ENCODE data around the gene RGN. TPM values are rescaled to one million over a fixed set of nuclear protein-coding genes. Genes with fewer than 3 reads are reported as not detected.

RGN gene
- total and polyA plus RNA-seq, 2 donors (not counting 3 experiments of a cell fraction or from before 2014, with no cell fraction given) = 0.58 to 0.73 TPM

DNA sequence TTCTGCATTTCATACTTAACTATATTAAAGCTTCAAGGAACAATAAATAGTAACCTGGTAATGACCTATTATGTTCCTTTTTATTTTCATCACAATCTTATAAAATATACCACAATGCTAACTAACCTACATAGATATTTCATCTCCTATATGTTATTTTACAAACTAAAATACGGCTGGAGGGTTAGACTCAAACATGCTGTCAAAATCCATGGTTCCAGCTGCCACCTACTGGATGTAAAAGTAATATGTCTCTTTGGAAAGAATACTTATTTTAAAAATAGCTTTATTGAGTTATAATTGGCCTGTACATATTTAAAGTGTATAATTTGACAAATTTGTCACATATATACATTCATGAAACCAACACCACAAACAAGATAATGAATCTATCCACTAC lies 15.0 kb downstream of the RGN start:
- H3K4me3 ChIP-seq (replicated peaks in 1 of 3; ENCODE audit: insufficient read depth in 1 of 3, low read depth in 1 of 3, low read length in 3 of 3) = no peak overlapping the region
- TF ChIP-seq EZH2 (IDR thresholded peaks at IDR 0.05; ENCODE audit: borderline replicate concordance, low read depth, low read length, severe bottlenecking) = no peak
- TF ChIP-seq, protein P1, sequence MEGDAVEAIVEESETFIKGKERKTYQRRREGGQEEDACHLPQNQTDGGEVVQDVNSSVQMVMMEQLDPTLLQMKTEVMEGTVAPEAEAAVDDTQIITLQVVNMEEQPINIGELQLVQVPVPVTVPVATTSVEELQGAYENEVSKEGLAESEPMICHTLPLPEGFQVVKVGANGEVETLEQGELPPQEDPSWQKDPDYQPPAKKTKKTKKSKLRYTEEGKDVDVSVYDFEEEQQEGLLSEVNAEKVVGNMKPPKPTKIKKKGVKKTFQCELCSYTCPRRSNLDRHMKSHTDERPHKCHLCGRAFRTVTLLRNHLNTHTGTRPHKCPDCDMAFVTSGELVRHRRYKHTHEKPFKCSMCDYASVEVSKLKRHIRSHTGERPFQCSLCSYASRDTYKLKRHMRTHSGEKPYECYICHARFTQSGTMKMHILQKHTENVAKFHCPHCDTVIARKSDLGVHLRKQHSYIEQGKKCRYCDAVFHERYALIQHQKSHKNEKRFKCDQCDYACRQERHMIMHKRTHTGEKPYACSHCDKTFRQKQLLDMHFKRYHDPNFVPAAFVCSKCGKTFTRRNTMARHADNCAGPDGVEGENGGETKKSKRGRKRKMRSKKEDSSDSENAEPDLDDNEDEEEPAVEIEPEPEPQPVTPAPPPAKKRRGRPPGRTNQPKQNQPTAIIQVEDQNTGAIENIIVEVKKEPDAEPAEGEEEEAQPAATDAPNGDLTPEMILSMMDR (IDR thresholded peaks at IDR 0.05; ENCODE audit: extremely low read depth in 1 of 2, insufficient read depth in 1 of 2, low read depth in 1 of 2, low read length in 2 of 2) = peak in 1 of 2 donors; percentile 7
- DNase-seq (ENCODE audit: low read depth, low spot score) = peak; percentile 26
- no peaks in the 10 kb centered on the region for H3K4me1 ChIP-seq (ENCODE audit: control insufficient read depth, extremely low read depth, insufficient read depth, low read length)
- POLR2A ChIA-PET = no interaction called here
- dilution Hi-C loops (cut with MboI; ENCODE audit: extremely low pct_ligation_motif_present, low sequenced_read_pairs) (no loop called here), intact Hi-C loops (cut with micrococcal nuclease) (loop anchor here (2.0 to 10.0 kb wide), 4 partner anchors 191 to 538 kb away; partner anchors contain the start of gene SLC9A7)
- H2AFZ ChIP-seq (ENCODE audit: low read depth, low read length) = no peak overlapping the region
- H3K9me3 ChIP-seq (replicated peaks; ENCODE audit: control insufficient read depth, insufficient read depth, low read length) = no peaks in the 10 kb centered on the region
- no TSS peak for BruUV-seq (replicated peaks)
- peak; percentile 12 for FAIRE-seq
- H3K27ac ChIP-seq (ENCODE audit: insufficient read depth, low read depth, low read length) = no peak overlapping the region
- H3K79me2 ChIP-seq (ENCODE audit: control insufficient read depth, insufficient read depth, low read length) = no peaks in the 10 kb centered on the region
- H3K9me1 ChIP-seq (replicated peaks; ENCODE audit: control insufficient read depth, extremely low read depth, insufficient read depth, low read length) = no peaks in the 10 kb centered on the region
- H3K27me3 ChIP-seq (ENCODE audit: control insufficient read depth in 2 of 2, insufficient read depth in 2 of 2, low read length in 2 of 2) = no peaks in the 10 kb centered on the region
- CTCF ChIA-PET = interaction anchor here (0.6 to 2.6 kb wide), 30 partner anchors 13 to 712 kb away, joined by 3 to 22 read pairs (median 3); partner anchors contain the start of gene SLC9A7
- no peaks in the 10 kb centered on the region for H4K20me1 ChIP-seq (replicated peaks; ENCODE audit: control insufficient read depth, extremely low read depth, insufficient read depth, low read length)
- H3K36me3 ChIP-seq (ENCODE audit: control insufficient read depth in 2 of 2, extremely low read depth in 1 of 2, insufficient read depth in 2 of 2, low read length in 2 of 2) = no peaks in the 10 kb centered on the region
- H3K9ac ChIP-seq (replicated peaks; ENCODE audit: extremely low read depth, insufficient read depth, low read length) = no peak overlapping the region
- H3K4me2 ChIP-seq (ENCODE audit: insufficient read depth, low read length) = no peak overlapping the region

DNA sequence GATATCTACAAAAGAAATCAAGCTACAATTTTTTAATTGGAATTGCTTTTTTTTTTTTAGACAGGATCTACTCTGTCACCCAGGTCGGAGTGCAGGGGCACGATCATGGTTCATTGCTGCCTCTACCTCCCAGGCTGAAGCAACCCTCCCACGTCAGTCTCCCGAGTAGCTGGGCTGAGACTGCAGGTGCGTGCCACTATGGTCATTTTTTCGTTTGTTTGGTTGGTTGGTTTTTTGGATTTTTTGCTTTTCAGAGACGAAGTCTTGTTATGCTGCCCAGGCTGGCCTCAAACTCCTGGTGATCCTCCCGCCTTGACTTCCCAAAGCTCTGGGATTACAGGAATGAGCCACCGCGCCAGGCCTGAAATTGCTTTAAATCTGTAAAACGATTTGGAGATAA lies 15.6 kb downstream of the RGN start:
- H3K9me3 ChIP-seq (replicated peaks; ENCODE audit: control insufficient read depth, insufficient read depth, low read length) = no peaks in the 10 kb centered on the region
- no peaks in the 10 kb centered on the region for H3K79me2 ChIP-seq (ENCODE audit: control insufficient read depth, insufficient read depth, low read length)
- H3K4me2 ChIP-seq (ENCODE audit: insufficient read depth, low read length) = no peak overlapping the region
- TF ChIP-seq JUN (IDR thresholded peaks at IDR 0.05; ENCODE audit: borderline replicate concordance, insufficient read depth, insufficient read length, low read depth) (no peak), POLR2AphosphoS5 (IDR thresholded peaks at IDR 0.05; ENCODE audit: insufficient read depth, low read depth, low read length) (no peak), GATA2 (IDR thresholded peaks at IDR 0.05; ENCODE audit: insufficient read depth, insufficient read length, low read depth, low read length) (no peak), EZH2 (IDR thresholded peaks at IDR 0.05; ENCODE audit: borderline replicate concordance, low read depth, low read length, severe bottlenecking) (no peak), POLR2A (IDR thresholded peaks at IDR 0.05; ENCODE audit: low read depth, low read length) (no peak), MYC (IDR thresholded peaks at IDR 0.05; ENCODE audit: low read depth, low read length) (no peak), FOS (IDR thresholded peaks at IDR 0.05; ENCODE audit: borderline replicate concordance, insufficient read depth, low read length) (no peak)
- TF ChIP-seq, protein P1 (IDR thresholded peaks at IDR 0.05; ENCODE audit: extremely low read depth in 1 of 2, insufficient read depth in 1 of 2, low read depth in 1 of 2, low read length in 2 of 2) = no peak
- TF ChIP-seq, protein P2, sequence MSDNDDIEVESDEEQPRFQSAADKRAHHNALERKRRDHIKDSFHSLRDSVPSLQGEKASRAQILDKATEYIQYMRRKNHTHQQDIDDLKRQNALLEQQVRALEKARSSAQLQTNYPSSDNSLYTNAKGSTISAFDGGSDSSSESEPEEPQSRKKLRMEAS (IDR thresholded peaks at IDR 0.05; ENCODE audit: insufficient read depth, insufficient read length) = no peak
- H3K4me1 ChIP-seq (ENCODE audit: control insufficient read depth, extremely low read depth, insufficient read depth, low read length) = no peaks in the 10 kb centered on the region
- H4K20me1 ChIP-seq (replicated peaks; ENCODE audit: control insufficient read depth, extremely low read depth, insufficient read depth, low read length) = no peaks in the 10 kb centered on the region
- no TSS peak for BruUV-seq (replicated peaks)
- H3K27me3 ChIP-seq (ENCODE audit: control insufficient read depth in 2 of 2, insufficient read depth in 2 of 2, low read length in 2 of 2) = no peaks in the 10 kb centered on the region
- ChIA-PET CTCF (interaction anchor here (0.6 to 2.6 kb wide), 29 partner anchors 12 to 712 kb away, joined by 3 to 22 read pairs (median 3); partner anchors contain the start of gene SLC9A7), POLR2A (no interaction called here)
- H3K4me3 ChIP-seq (replicated peaks in 1 of 3; ENCODE audit: insufficient read depth in 1 of 3, low read depth in 1 of 3, low read length in 3 of 3) = no peak overlapping the region
- H3K9ac ChIP-seq (replicated peaks; ENCODE audit: extremely low read depth, insufficient read depth, low read length) = no peak overlapping the region
- no peaks in the 10 kb centered on the region for H3K36me3 ChIP-seq (ENCODE audit: control insufficient read depth in 2 of 2, extremely low read depth in 1 of 2, insufficient read depth in 2 of 2, low read length in 2 of 2)
- H2AFZ ChIP-seq (ENCODE audit: low read depth, low read length) = no peak overlapping the region
- FAIRE-seq (no peak), DNase-seq (ENCODE audit: low read depth, low spot score) (no peak)
- H3K27ac ChIP-seq (ENCODE audit: insufficient read depth, low read depth, low read length) = no peak overlapping the region
- no peaks in the 10 kb centered on the region for H3K9me1 ChIP-seq (replicated peaks; ENCODE audit: control insufficient read depth, extremely low read depth, insufficient read depth, low read length)
- dilution Hi-C loops (cut with MboI; ENCODE audit: extremely low pct_ligation_motif_present, low sequenced_read_pairs) = no loop called here
- intact Hi-C loops (cut with micrococcal nuclease) = loop anchor here (2.0 to 10.0 kb wide), 4 partner anchors 192 to 539 kb away; partner anchors contain the start of gene SLC9A7
